H1 (cell line): Measurements from ENCODE around the gene ISCA2. TPM values are rescaled to one million over a fixed set of nuclear protein-coding genes. Genes with fewer than 3 reads are reported as not detected.

Experiments used
- CTCF ChIA-PET: fragments of 300-600 bp; sonication (Branson Sonifier 250); formaldehyde crosslinking; loops from one replicate; lab custom pipeline; 2021; ENCODE audit not compliant: partially characterized antibody; lab: Charles Lee
- POLR2A ChIA-PET: fragments of 300-600 bp; sonication (Branson Sonifier 250); formaldehyde crosslinking; loops from one replicate; lab custom pipeline; 2021; ENCODE audit warnings: inconsistent platforms; ENCODE audit not compliant: partially characterized antibody; lab: Charles Lee
- DNase-seq, 2 experiments: peaks; one replicate each; pipeline versions ENCODE4 v3.0.0 to v3.0.0-alpha.2; 2010 to 2022; ENCODE audit warnings: low spot score in 2 of 2, low read depth in 1 of 2, mixed read lengths in 1 of 2
- FAIRE-seq: peaks from 2 replicates; lab custom pipeline; 2011; peaks lifted over from hg19 to GRCh38; lab: Jason Lieb, UNC
- H2AFZ ChIP-seq: 2 replicates; pipeline ENCODE4 v1.8.1; 2012; ENCODE audit warnings: low read length, inconsistent platforms
- H2AK5ac ChIP-seq: 2 replicates; pipeline ENCODE4 v1.6.1; 2013; ENCODE audit warnings: low read depth, low read length
- H2BK120ac ChIP-seq: replicated peaks from 2 replicates; pipeline ENCODE3; 2013; ENCODE audit warnings: low read depth, low read length, inconsistent platforms
- H2BK12ac ChIP-seq: 2 replicates; pipeline ENCODE4 v1.6.1; 2013; ENCODE audit warnings: low read depth, low read length
- H2BK15ac ChIP-seq: 2 replicates; pipeline ENCODE4 v1.6.1; 2013; ENCODE audit warnings: low read length
- H2BK20ac ChIP-seq: 2 replicates; pipeline ENCODE4 v1.6.1; 2013; ENCODE audit warnings: low read length
- H2BK5ac ChIP-seq: 2 replicates; pipeline ENCODE4 v1.6.1; 2013; ENCODE audit warnings: low read depth, low read length
- H3K14ac ChIP-seq: 2 replicates; pipeline ENCODE4 v1.6.1; 2013; ENCODE audit warnings: inconsistent platforms; ENCODE audit not compliant: insufficient read length
- H3K18ac ChIP-seq: 2 replicates; pipeline ENCODE4 v1.6.1; 2013; ENCODE audit warnings: low read length; ENCODE audit errors: extremely low read depth
- H3K23ac ChIP-seq: 2 replicates; pipeline ENCODE4 v1.6.1; 2013; ENCODE audit warnings: inconsistent platforms; ENCODE audit not compliant: insufficient read length
- H3K23me2 ChIP-seq: 2 replicates; pipeline ENCODE4 v1.6.1; 2013; ENCODE audit warnings: low read depth, low read length
- H3K27ac ChIP-seq: 2 replicates; pipeline ENCODE4 v1.6.1; 2011; ENCODE audit warnings: low read depth, low read length, inconsistent platforms
- H3K27me3 ChIP-seq, 4 experiments: replicated peaks in 1 of 4; 1 replicate in 1 of 4; 2 replicates in 3 of 4; pipeline versions ENCODE4 v1.6.1 to v1.8.1; 2011 to 2013; ENCODE audit warnings: low read length in 3 of 4, mild to moderate bottlenecking in 3 of 4, inconsistent platforms in 2 of 4, mixed read lengths in 2 of 4, moderate library complexity in 1 of 4; ENCODE audit not compliant: control insufficient read depth in 3 of 4, insufficient read depth in 3 of 4; ENCODE audit errors: extremely low read depth in 1 of 4
- H3K36me3 ChIP-seq, 4 experiments: 2 replicates each; pipeline versions ENCODE4 v1.6.1 to v1.8.1; 2011 to 2013; ENCODE audit warnings: mild to moderate bottlenecking in 4 of 4, low read length in 3 of 4, moderate library complexity in 2 of 4, control low read depth in 1 of 4, inconsistent platforms in 1 of 4; ENCODE audit not compliant: insufficient read depth in 4 of 4, control insufficient read depth in 2 of 4
- H3K4ac ChIP-seq: replicated peaks from 2 replicates; pipeline ENCODE3; 2013; ENCODE audit warnings: low read length, low read depth, mixed read lengths, inconsistent platforms; ENCODE audit not compliant: insufficient read length
- H3K4me1 ChIP-seq, 4 experiments: replicated peaks in 1 of 4; 1 replicate in 1 of 4; 2 replicates in 3 of 4; pipeline versions ENCODE4 v1.6.1 to v1.8.1; 2011 to 2013; ENCODE audit warnings: low read length in 3 of 4, inconsistent platforms in 2 of 4, mixed read lengths in 1 of 4; ENCODE audit not compliant: insufficient read depth in 4 of 4, control insufficient read depth in 3 of 4
- H3K4me2 ChIP-seq, 2 experiments: 2 replicates each; pipeline versions ENCODE4 v1.6.1 to v1.8.1; 2011 to 2013; ENCODE audit warnings: low read depth in 2 of 2, low read length in 2 of 2, control low read depth in 1 of 2, inconsistent platforms in 1 of 2, mild to moderate bottlenecking in 1 of 2; ENCODE audit not compliant: insufficient read depth in 1 of 2
- H3K4me3 ChIP-seq, 4 experiments: fragments of 200-600, 300-600 bp in 1 of 4; sonication (generic), shearing (Covaris generic), sonication (Bioruptor Twin) in 1 of 4; 2 replicates each; pipeline versions ENCODE4 v1.5.1 to v1.8.1; 2011 to 2016; ENCODE audit warnings: low read length in 4 of 4, low read depth in 3 of 4, control low read depth in 2 of 4, inconsistent platforms in 2 of 4, mild to moderate bottlenecking in 2 of 4, mixed read lengths in 1 of 4, moderate library complexity in 1 of 4; ENCODE audit not compliant: insufficient read depth in 2 of 4; ENCODE audit errors: extremely low read depth in 1 of 4
- H3K56ac ChIP-seq: replicated peaks from 2 replicates; pipeline ENCODE3; 2013; ENCODE audit warnings: low read depth, mild to moderate bottlenecking, mixed read lengths, low read length, inconsistent platforms; ENCODE audit not compliant: insufficient read length
- H3K79me1 ChIP-seq: 2 replicates; pipeline ENCODE4 v1.6.1; 2013; ENCODE audit warnings: low read depth, low read length, control low read depth
- H3K79me2 ChIP-seq, 2 experiments: 2 replicates each; pipeline versions ENCODE4 v1.6.1 to v1.8.1; 2012 to 2013; ENCODE audit warnings: low read length in 2 of 2, mild to moderate bottlenecking in 2 of 2, inconsistent platforms in 1 of 2; ENCODE audit not compliant: insufficient read depth in 2 of 2, control insufficient read depth in 1 of 2
- H3K9ac ChIP-seq, 4 experiments: replicated peaks in 1 of 4; 1 replicate in 1 of 4; 2 replicates in 3 of 4; pipeline versions ENCODE4 v1.6.1 to v1.8.1; 2011 to 2013; ENCODE audit warnings: low read depth in 3 of 4, low read length in 3 of 4, control low read depth in 2 of 4, mild to moderate bottlenecking in 2 of 4, moderate library complexity in 2 of 4, inconsistent platforms in 1 of 4; ENCODE audit errors: extremely low read depth in 1 of 4
- H3K9me3 ChIP-seq, 2 experiments: 2 replicates each; pipeline versions ENCODE4 v1.6.1 to v1.8.1; 2012 to 2013; ENCODE audit warnings: mild to moderate bottlenecking in 2 of 2, moderate library complexity in 2 of 2, control low read depth in 1 of 2, inconsistent platforms in 1 of 2, low read depth in 1 of 2, low read length in 1 of 2, mixed read lengths in 1 of 2; ENCODE audit not compliant: insufficient read depth in 2 of 2
- H4K20me1 ChIP-seq, 2 experiments: replicated peaks in 1 of 2; 2 replicates each; pipeline versions ENCODE3 to v1.8.1; 2011 to 2013; ENCODE audit warnings: inconsistent platforms in 2 of 2, low read length in 2 of 2, mild to moderate bottlenecking in 1 of 2; ENCODE audit not compliant: insufficient read depth in 2 of 2, control insufficient read depth in 1 of 2
- H4K5ac ChIP-seq: 2 replicates; pipeline ENCODE4 v1.6.1; 2013; ENCODE audit warnings: low read length, low read depth, mixed read lengths, inconsistent platforms; ENCODE audit not compliant: insufficient read length
- H4K8ac ChIP-seq: 2 replicates; pipeline ENCODE4 v1.8.0; 2013; ENCODE audit warnings: mild to moderate bottlenecking, moderate library complexity, low read length, inconsistent platforms; ENCODE audit not compliant: insufficient read depth; ENCODE audit errors: extremely low read depth
- H4K91ac ChIP-seq: replicated peaks from 2 replicates; pipeline ENCODE3; 2013; ENCODE audit warnings: low read length, mixed read lengths, inconsistent platforms; ENCODE audit not compliant: insufficient read length
- BCL11A ChIP-seq, 2 experiments: IDR thresholded peaks; one replicate each; pipeline ENCODE4 v1.6.1; 2011; ENCODE audit warnings: low read depth in 2 of 2, low read length in 2 of 2, mild to moderate bottlenecking in 2 of 2
- JUND ChIP-seq: IDR thresholded peaks from 2 replicates; pipeline ENCODE4 v1.6.1; 2011; ENCODE audit warnings: mild to moderate bottlenecking, improper control_type of control experiment, low read length
- PHF8 ChIP-seq: fragments of 200-600 bp; sonication (generic); conservative IDR thresholded peaks from 2 replicates; pipeline ENCODE4 v1.7.1; 2012; ENCODE audit warnings: low read depth, mild to moderate bottlenecking, inconsistent platforms, low read length, moderate library complexity
- RNF2 ChIP-seq: fragments of 200-900, 300-1000 bp; sonication (generic); IDR thresholded peaks from 2 replicates; pipeline ENCODE4 v1.7.1; 2016; ENCODE audit warnings: borderline replicate concordance, low read depth, mild to moderate bottlenecking, antibody characterized with exemption, low read length; ENCODE audit not compliant: poor library complexity, severe bottlenecking; ENCODE audit errors: missing control alignments
- SIN3A ChIP-seq, 2 experiments: IDR thresholded peaks in 1 of 2; conservative IDR thresholded peaks in 1 of 2; 2 replicates each; pipeline ENCODE4 v1.6.1; 2011 to 2012; ENCODE audit warnings: low read length in 2 of 2, improper control_type of control experiment in 1 of 2, low read depth in 1 of 2, mild to moderate bottlenecking in 1 of 2
- SP4 ChIP-seq: IDR thresholded peaks from 2 replicates; pipeline ENCODE4 v1.6.1; 2012; ENCODE audit warnings: low read length, inconsistent platforms
- WGBS, 2 experiments: shearing (Covaris generic) in 1 of 2; methylation state at CpG; one replicate each; pipeline versions ENCODE4 v1.1.6 to v1.1.7; 2013 to 2015; ENCODE audit warnings: low lambda C conversion rate in 2 of 2, mixed read lengths in 2 of 2, inconsistent platforms in 1 of 2, low coverage in 1 of 2, missing lambda C conversion rate in 1 of 2; ENCODE audit not compliant: insufficient replicate concordance in 2 of 2, insufficient coverage in 1 of 2, insufficient read length in 1 of 2; ENCODE audit errors: extremely low coverage in 1 of 2, missing lambda C conversion rate in 1 of 2; 5-methylcytosine and 5-hydroxymethylcytosine counted together
- polyA plus RNA-seq, 7 experiments: library from polyadenylated mRNA; depleted of rRNA in 3 of 7; stranded (reverse) in 5 of 7; unstranded in 2 of 7; fragments of >200 nt in 5 of 7; fragments of 200-250 nt in 2 of 7; gene quantifications; 1 replicate in 5 of 7; 2 replicates in 1 of 7; 4 replicates in 1 of 7; pipeline versions ENCODE4 v1.2.1 to v1.2.3, GENCODE V29; 2011 to 2013; ENCODE audit warnings: missing spikeins in 2 of 7, mixed read lengths in 2 of 7
- total RNA-seq: library from RNA; stranded (reverse); fragmentation: NEBNext Ultra II Directional; extraction: Animal tissue kit (Norgen Biotek cat#: 25700); gene quantifications from 2 replicates; pipeline ENCODE4 v1.2.1, GENCODE V29; 2021

The ISCA2 gene
- total and polyA plus RNA-seq, 2 of the 8 experiments (the other 6 are each of a cell fraction or from before 2014, with no cell fraction given), result 43.5 to 78.6 TPM

GRCh38 chr14:74533576-74533975, 40.0 kb downstream of the ISCA2 start:
- H4K91ac ChIP-seq, result no peak overlapping the region

More at GRCh38 chr14:74533576-74533975, 40.0 kb downstream of the ISCA2 start:
- no peak overlapping the region for H3K14ac ChIP-seq
- no peaks in the 10 kb centered on the region; a peak in 2 of 7 replicates for H3K4me1 ChIP-seq
- no peaks in the 10 kb centered on the region for H4K20me1 ChIP-seq
- no peak overlapping the region for H2BK120ac ChIP-seq
- H3K4me3 ChIP-seq, result no peak overlapping the region
- WGBS, 2 experiments, result 85% methylated on average over 7 of the region's 7 CpGs; no CpG with 5 or more reads in 1 of the 2 experiments
- no peak overlapping the region for H2AFZ ChIP-seq
- POLR2A ChIA-PET, result interaction anchor here (0.6 to 2.1 kb wide), 3 partner anchors 8 to 368 kb away, joined by 4 to 7 read pairs (median 5); no protein-coding TSS in a partner anchor
- CTCF ChIA-PET, result interaction anchor here (1.1 to 1.9 kb wide), 3 partner anchors 17 to 115 kb away, joined by 3 to 6 read pairs (median 3); no protein-coding TSS in a partner anchor
- H3K23ac ChIP-seq, result no peak overlapping the region
- H2AK5ac ChIP-seq, result no peak overlapping the region
- H3K27me3 ChIP-seq, result no peaks in the 10 kb centered on the region
- H2BK15ac ChIP-seq, result no peak overlapping the region
- H3K4ac ChIP-seq, result no peak overlapping the region
- no peak overlapping the region for H4K5ac ChIP-seq
- no peaks in the 10 kb centered on the region for H3K79me1 ChIP-seq
- H4K8ac ChIP-seq, result no peak overlapping the region
- FAIRE-seq, result no peak
- H3K56ac ChIP-seq, result no peak overlapping the region
- H2BK12ac ChIP-seq, result no peak overlapping the region
- H3K9ac ChIP-seq, result no peak overlapping the region
- no peaks in the 10 kb centered on the region for H3K9me3 ChIP-seq
- no peak overlapping the region for H3K18ac ChIP-seq
- no peak overlapping the region for H2BK5ac ChIP-seq
- TF ChIP-seq BCL11A (IDR thresholded peaks at IDR 0.05; ENCODE audit: low read depth in 2 of 2, low read length in 2 of 2) (no peak), SIN3A (conservative IDR thresholded peaks at IDR 0.05 in 1 of 2, IDR thresholded peaks at IDR 0.05 in 1 of 2; ENCODE audit: low read depth in 1 of 2, low read length in 2 of 2) (no peak), JUND (no peak), RNF2 (no peak), SP4 (no peak), PHF8 (no peak)
- no peak overlapping the region for H3K27ac ChIP-seq
- DNase-seq, result no peak
- H3K4me2 ChIP-seq, result no peak overlapping the region
- no peak overlapping the region for H2BK20ac ChIP-seq
- H3K79me2 ChIP-seq, result no peaks in the 10 kb centered on the region
- no peaks in the 10 kb centered on the region for H3K36me3 ChIP-seq
- H3K23me2 ChIP-seq, result no peaks in the 10 kb centered on the region
